Limb (tissue), 2 donors: Measurements from ENCODE around the gene CLVS2.
A peak's percentile ranks its signal among the peaks of the same experiment; 100 is the strongest.

ENCODE experiments used
- DNase-seq, 2 donors: peaks; one replicate each; pipeline ENCODE4 v3.0.0-alpha.2; 2016; ENCODE audit errors: extremely low spot score in 2 of 2

The CLVS2 gene

DNA sequence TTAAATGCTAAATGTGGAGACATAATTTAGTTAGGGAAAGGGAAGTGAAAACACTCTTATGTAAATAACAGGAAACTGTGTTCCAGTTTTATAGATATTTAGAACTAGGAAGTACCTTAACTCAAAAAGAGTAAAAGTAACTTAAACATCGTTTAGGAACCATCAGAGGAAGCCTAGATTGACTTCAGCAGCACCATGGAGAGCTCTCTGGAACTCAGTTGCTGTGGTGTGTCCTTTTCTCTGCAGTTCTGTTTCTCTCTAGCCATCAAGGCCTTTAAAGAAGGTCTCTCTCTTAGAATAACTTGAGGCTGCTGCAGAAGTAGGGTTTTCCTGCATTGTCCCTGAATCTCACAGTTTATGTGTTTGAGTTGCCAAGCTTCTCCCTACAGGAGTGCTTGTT is 26.9 kb downstream of the CLVS2 start:
- DNase-seq: peak in 1 of 2 donors; percentile 38

DNA sequence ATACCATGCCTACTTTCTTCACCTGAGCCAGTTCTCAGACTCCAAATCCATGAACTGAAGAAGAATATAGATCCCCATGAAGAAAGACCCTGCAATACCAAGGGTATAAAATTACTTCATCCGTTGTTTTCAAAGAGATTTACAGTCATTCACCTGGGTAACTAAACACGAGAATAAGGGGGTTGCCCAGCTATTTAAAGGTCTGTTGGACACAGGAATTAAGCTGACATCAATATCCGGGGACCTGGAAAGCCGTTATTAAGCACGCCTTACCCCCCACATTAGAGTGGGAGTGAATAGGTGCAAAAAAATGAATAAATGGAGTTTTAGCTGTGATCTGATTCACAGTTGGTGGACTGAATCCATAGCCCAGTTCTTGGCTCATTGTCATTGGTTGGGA is 28.9 kb downstream of the CLVS2 start:
- DNase-seq: no peak

- no peak for DNase-seq
Observed at GRCh38 chr6:123027408-123027807, 31.4 kb downstream of the CLVS2 start.

DNA sequence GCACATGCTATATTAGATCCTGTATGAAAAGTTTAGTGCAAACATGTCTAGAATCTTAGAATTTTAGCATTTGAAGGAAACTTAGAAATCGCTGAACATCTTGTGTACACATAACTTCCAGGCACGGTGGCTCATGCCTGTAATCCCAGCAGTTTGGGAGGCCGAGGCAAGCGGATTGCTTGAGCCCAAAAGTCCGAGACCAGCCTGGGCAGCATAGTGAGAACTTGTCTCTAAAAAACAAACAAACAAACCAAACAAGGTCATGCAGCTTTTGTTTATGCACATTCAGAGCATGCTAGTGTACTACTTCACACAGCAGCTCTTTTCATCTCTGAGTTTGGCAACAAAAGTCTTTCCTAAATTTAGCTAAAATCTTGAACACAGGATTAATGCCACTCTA is 32.2 kb downstream of the CLVS2 start:
- no peak for DNase-seq

- no peak for DNase-seq
Observed at GRCh38 chr6:123030282-123030681, 34.2 kb downstream of the CLVS2 start.

DNA sequence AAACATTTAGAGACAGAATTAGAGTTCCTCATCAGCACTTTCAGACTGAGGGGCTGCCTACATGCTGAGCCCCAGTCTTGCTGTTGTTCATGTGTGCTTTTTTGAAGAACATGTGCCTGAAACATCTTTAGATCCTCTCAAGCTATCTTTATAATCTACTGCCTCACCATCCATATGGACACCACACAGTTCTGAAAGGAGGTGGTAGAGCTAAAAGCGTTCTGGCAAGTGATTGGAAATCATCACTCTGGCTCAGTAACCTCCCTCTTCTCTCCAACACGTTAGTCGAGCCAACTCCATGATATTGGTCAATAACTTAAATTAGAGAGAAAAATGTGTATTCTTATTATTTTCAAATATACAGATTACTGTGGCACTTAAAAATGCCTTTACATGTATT is 40.6 kb downstream of the CLVS2 start:
- no peak for DNase-seq

DNA sequence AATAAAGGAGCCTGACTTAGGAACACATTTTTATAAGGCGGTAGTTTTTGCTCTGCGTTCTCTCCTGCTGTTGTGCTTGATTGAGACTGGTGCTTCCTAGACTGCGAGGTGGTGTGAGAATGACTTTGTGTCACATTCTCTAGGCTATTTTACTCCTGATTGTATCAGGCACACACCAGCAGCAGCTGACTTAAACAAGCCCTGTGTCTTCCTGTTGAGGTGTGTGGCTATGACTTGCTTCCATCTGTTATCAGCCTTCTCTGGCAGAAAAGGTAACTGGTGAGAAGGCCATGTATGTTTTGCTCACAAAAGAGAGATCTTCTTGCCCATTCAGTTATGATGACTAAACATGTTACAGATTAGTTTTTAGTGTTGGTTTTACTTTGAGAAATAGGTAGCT is 43.4 kb downstream of the CLVS2 start:
- no peak for DNase-seq

DNA sequence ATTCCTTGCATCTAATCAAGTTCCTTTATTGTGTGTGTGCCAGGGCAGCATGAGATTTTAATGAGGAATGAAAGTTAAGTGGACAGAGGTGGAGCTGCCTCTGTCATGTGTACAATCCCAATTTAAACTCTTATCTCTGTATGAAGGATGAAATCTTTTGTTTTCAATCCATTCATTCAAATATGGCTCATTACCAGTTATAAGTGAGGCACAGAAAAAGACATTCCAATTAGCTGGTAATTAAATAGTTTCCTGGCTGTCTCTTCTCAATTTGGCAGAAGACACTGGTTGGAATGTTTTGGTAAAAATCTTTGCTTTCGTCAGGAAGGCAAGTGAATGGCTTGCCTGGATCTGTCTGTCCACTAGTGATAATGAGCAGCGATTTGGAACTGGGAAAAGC is 46.4 kb downstream of the CLVS2 start:
- no peak for DNase-seq

DNA sequence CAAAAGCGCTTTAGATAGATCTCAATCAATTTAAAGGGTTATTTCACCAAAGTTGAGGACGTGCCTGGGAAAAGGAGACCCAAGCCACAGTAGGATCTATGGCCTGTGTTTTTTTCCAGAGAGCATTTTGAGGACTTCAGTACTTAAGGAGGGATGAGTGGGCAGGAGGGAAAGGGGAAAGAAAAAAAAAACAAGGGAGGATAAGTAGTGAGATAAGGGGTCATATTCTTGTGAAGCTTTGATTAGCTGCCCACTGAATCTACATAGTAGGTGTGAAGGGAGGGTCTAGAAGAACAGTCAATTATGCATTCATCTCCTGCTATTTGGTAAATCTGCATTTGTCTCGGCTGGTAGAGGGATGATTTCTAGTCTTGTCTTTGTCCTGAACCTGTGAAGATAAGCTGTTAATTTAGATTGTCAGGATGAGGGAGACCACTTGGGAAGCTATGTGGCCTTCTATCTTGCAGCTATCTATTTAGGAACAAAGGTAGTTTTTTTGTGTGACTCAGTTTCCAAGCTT is 48.4 kb downstream of the CLVS2 start:
- no peak for DNase-seq

GRCh38 chr6:123053602-123054225 is 57.7 kb downstream of the CLVS2 start:
- no peak for DNase-seq

DNA sequence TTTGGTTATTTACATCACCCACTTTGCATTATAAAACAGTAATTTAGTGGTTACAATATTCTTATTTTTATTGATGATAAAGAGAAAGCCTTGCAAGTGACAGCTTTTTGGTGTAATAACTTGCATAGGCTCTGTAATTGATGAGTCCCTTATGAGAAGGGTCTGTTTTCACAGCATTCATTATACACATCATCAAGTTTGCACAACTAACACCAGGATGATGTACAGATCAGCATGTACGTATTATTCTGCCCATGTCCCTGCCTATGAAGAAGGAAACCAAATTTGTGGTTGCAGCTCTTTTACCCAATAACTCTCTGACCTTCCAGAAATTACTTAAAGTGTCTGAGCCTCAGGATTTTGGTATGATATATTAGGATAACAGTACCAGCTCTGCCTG is 59.2 kb downstream of the CLVS2 start:
- DNase-seq: no peak

DNA sequence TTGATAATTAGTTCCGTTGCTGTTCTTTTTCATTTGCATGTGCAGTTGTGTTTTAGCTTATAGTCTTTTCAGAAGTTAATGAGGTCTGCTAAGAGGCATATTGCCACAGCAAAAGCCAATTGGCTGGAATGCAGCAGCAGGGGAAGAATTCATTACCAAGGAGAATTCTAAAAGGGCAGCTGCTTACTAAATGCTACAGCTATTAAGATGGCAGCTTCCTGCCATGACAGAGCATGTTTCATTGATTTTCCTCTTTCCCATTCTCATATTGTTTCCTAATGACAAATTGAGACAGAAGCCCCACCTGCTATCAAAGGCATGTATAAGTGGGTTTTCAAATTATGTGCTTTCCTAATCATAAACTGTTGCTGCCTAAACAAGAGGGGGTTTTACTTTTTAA is 66.6 kb downstream of the CLVS2 start:
- DNase-seq: no peak

- no peak for DNase-seq
Observed at GRCh38 chr6:123064038-123064437, 68.0 kb downstream of the CLVS2 start.

- no peak for DNase-seq
Observed at GRCh38 chr6:123074616-123075015, 78.6 kb downstream of the CLVS2 start.

DNA sequence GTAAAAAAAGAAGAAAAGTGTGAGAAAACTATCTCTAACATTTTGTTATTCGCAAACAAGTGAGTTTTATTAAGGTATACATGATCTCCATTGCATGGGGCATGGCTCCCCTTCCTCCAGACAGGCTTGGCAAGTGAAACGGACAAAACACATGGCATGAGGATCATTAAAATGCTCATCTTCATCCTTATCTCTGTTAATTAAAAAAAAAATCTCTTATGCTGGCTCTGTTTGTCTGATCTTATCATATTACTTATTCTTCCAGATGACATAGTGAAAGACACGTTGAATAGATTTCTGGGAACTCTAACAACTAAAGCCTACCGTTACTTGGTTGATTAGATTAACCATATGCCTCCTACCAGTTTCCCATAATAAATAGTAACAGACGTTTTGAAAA is 89.4 kb downstream of the CLVS2 start:
- no peak for DNase-seq

DNA sequence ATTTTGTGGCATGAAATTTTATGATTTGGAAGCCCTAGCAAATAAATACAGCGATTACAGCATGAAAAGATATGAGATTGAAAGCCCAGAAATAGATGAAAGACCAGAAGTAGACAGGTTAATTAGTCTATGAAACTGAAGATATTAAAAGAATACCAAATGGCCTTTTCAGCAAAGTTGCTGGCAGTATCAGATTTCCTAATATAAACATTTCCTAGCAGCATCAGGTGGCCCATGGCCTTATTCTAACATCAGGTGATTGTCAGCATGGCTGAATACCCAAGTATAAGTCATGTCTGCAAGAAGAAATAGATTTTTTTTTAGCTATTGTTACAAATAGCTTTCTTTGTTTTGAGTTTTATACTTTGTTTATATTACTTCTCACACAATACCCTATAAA is 93.2 kb downstream of the CLVS2 start:
- no peak for DNase-seq

DNA sequence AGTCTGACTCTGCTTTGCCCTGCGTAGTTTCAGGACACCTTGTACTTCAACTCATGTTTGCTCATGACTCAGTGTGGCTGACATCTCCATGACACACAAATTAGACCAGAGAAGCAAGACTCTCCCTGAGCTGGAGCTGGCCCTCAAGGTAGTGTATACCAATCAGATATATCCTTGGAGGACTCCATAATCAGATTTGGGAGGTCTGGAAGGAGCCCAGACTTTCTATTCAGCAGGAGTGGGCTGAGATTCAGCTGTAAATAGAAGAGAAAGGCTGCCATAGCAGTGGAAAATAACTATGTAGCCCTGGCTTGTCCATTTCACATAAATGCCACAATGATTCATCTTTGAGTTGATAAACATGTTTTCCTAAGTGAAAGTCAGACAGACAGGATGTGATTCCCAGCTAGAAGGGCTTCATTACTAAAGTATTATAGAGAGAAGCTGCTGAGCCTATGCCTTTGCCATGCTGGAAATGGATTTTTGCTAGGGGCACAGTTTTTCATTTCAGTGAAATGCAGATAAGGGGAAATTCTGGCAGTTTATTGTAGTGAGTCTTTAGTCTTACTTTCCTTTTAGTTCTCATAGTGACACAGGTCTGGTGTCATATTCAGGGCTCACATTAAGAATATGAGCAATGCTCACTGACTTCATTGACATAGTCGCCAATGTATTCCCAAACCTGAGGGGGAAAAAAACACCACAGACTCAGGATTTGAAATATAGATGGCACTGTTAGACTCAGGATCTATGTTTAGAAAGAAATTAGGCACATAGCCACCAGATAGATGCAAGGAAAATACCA is 95.3 kb downstream of the CLVS2 start:
- no peak for DNase-seq

GRCh38 chr6:123091896-123092271 is 95.8 kb downstream of the CLVS2 start:
- DNase-seq: no peak

- DNase-seq: no peak
Observed at GRCh38 chr6:123094795-123095194, 98.8 kb downstream of the CLVS2 start.

GRCh38 chr6:123105561-123105960 is 109.5 kb downstream of the CLVS2 start:
- DNase-seq: no peak

- DNase-seq: no peak
Observed at GRCh38 chr6:123116370-123116769, 120.3 kb downstream of the CLVS2 start.

DNA sequence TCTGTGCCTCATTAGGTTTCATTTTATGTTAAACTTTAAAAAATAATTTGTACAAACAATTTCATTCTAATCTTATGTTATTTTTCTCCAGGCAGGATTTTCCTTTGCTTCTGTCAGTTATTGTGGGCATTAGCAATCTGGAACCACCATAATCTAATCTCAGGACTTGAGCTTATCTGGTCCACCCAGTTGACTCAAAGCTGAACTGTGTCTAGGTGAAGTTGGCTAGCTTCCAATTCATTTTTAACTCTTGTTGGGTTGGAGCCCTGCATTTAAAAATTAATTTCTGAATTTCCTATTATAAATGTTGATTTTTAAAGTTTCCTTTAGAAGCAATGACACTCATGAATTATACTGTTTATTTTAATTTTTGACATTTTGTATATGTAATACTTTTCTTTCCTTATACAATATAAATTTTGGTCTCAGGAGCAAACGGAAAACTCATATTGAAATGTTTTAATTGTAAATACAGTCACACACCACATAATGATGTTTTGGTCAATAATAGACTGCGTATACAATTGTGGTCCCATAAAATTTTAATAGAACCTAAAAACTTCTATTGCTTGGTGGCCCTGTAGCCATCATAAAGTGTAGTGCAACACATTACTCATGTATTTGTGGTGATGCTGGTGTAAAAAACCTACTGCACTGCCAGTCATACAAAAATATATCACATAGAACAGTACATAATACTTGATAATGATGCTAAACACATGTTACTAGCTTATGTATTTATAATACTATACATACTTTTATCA is 121.3 kb downstream of the CLVS2 start:
- DNase-seq: no peak
